ENCODE measurements around the gene C2orf69.

The C2orf69 gene

GRCh38 chr2:199932312-199932855 lies 21.3 kb downstream of the C2orf69 start:
- ChIA-PET CTCF (interaction anchor here (2.7 kb wide), 1 partner anchor 8 kb away, joined by 10 read pairs; no protein-coding TSS in a partner anchor), POLR2A (no interaction called here)
- no peak overlapping the region for H3K4me3 ChIP-seq (ENCODE audit: low read depth, low read length)
- no peak for TF ChIP-seq CTCF (IDR thresholded peaks at IDR 0.05; ENCODE audit: insufficient read depth, low read length, missing control alignments)
- no peak for DNase-seq (ENCODE audit: low read depth, low spot score)

GRCh38 chr2:199933466-199933865 lies 22.4 kb downstream of the C2orf69 start:
- ChIA-PET POLR2A (no interaction called here), CTCF (interaction anchor here (0.6 kb wide), 1 partner anchor 107 kb away, joined by 3 read pairs; no protein-coding TSS in a partner anchor)
- TF ChIP-seq CTCF (IDR thresholded peaks at IDR 0.05; ENCODE audit: insufficient read depth, low read length, missing control alignments): no peak
- H3K4me3 ChIP-seq (ENCODE audit: low read depth, low read length): no peak overlapping the region
- no peak for DNase-seq (ENCODE audit: low read depth, low spot score)

- no peak for TF ChIP-seq CTCF (IDR thresholded peaks at IDR 0.05; ENCODE audit: insufficient read depth, low read length, missing control alignments)
- H3K4me3 ChIP-seq (ENCODE audit: low read depth, low read length): no peak overlapping the region
- ChIA-PET POLR2A (no interaction called here), CTCF (interaction anchor here (1.4 kb wide), 1 partner anchor 9 kb away, joined by 4 read pairs; no protein-coding TSS in a partner anchor)
- no peak for DNase-seq (ENCODE audit: low read depth, low spot score)
These were observed 25.5 kb downstream of the C2orf69 start for GRCh38 chr2:199936554-199936953.

GRCh38 chr2:199940373-199940772 lies 29.3 kb downstream of the C2orf69 start:
- no peak overlapping the region for H3K4me3 ChIP-seq (ENCODE audit: low read depth, low read length)
- CTCF ChIA-PET: interaction anchor here (0.6 to 2.2 kb wide), 7 partner anchors 9 to 189 kb away, joined by 3 to 10 read pairs (median 3); no protein-coding TSS in a partner anchor
- DNase-seq (ENCODE audit: low read depth, low spot score): no peak
- TF ChIP-seq CTCF (IDR thresholded peaks at IDR 0.05; ENCODE audit: insufficient read depth, low read length, missing control alignments): no peak
- POLR2A ChIA-PET: no interaction called here

GRCh38 chr2:199943373-199943772 lies 32.3 kb downstream of the C2orf69 start:
- H3K4me3 ChIP-seq (ENCODE audit: low read depth, low read length): no peak overlapping the region
- ChIA-PET POLR2A (no interaction called here), CTCF (no interaction called here)
- no peak for DNase-seq (ENCODE audit: low read depth, low spot score)
- TF ChIP-seq CTCF (IDR thresholded peaks at IDR 0.05; ENCODE audit: insufficient read depth, low read length, missing control alignments): no peak

- no peak overlapping the region for H3K4me3 ChIP-seq (ENCODE audit: low read depth, low read length)
- CTCF ChIA-PET: interaction anchor here (1.0 kb wide), 1 partner anchor 9 kb away, joined by 4 read pairs; no protein-coding TSS in a partner anchor
- no peak for TF ChIP-seq CTCF (IDR thresholded peaks at IDR 0.05; ENCODE audit: insufficient read depth, low read length, missing control alignments)
- POLR2A ChIA-PET: no interaction called here
- DNase-seq (ENCODE audit: low read depth, low spot score): no peak
These were observed 35.1 kb downstream of the C2orf69 start for GRCh38 chr2:199946196-199946595.
